HG03342 (cell line): ENCODE measurements around the gene OTOA.
"Not testable (repeated sequence)": the region's sequence is repeated elsewhere in the genome, so short reads cannot be mapped to it uniquely, and the experiment has no call there.

Experiments used
- ATAC-seq: cut with Tn5 transposase; IDR thresholded peaks from one replicate; pipeline ENCODE4 v1.9.1; 2021; ENCODE audit warnings: mild to moderate bottlenecking, moderate library complexity; ENCODE audit not compliant: unreplicated experiment

OTOA gene

GRCh38 chr16:21667575-21667974 lies 3.8 kb downstream of the OTOA start:
- ATAC-seq, result no peak

- ATAC-seq, result no peak
These were observed 9.7 kb downstream of the OTOA start for GRCh38 chr16:21673469-21673868.

GRCh38 chr16:21674456-21674855 lies 10.7 kb downstream of the OTOA start:
- not testable (repeated sequence) for ATAC-seq

DNA sequence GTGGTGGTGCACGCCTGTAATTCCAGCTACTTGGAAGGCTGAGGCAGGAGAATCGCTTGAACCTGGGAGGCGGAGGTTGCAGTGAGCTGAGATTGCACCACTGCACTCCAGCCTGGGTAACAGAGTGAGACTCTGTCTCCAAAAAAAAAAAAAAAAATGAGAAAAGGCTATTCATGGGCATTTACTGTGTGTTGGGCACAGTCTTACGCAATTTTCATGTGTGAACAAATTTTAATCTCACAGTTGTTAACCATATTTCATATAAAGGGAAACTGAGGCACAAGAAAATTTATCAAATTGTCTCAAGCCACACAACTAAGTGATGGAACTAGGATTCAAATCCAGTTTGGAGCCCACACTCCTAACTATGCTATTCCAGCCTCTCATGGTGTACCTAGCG lies 16.9 kb downstream of the OTOA start:
- not testable (repeated sequence) for ATAC-seq

DNA sequence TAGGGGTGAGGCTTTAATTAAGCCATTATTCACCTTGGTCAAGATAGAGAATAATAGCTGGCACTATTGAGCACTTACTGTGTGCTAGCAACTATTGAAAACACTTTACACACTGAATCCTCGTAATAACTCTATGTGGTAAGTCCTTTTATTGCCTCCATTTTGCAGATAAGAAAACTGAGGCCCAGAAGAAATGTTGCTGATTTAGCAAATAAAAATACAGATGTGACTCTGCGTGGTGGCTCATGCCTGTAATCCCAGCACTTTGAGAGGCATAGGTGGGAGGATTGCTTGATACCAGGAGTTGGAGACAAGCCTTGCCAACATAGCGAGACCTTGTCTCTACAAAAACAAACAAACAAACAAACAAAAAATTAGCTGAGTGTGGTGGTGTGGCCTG lies 19.4 kb downstream of the OTOA start:
- ATAC-seq, result no peak

DNA sequence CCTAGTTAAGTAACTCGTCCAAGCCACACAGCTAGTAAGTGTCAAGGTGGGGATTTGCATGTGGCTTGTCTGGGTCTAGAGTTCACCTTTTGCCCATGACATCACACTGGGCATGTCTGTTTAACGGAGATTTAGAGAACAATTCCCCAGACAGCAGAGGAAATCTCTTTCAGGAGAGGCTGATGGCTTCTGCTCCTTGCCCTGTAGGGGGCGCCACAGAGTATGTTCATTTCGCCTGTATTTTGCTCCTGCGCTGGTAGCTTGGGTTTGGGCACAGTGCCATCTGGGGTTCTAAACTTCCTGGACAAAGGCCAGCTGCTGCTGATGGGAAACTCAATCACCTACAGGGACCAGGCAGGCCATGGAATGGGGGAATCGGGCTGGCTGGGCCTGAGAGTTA lies 20.4 kb downstream of the OTOA start:
- ATAC-seq, result no peak

GRCh38 chr16:21685034-21685455 lies 21.3 kb downstream of the OTOA start:
- ATAC-seq, result no peak

- no peak for ATAC-seq
These were observed 25.3 kb downstream of the OTOA start for GRCh38 chr16:21689107-21689506.

DNA sequence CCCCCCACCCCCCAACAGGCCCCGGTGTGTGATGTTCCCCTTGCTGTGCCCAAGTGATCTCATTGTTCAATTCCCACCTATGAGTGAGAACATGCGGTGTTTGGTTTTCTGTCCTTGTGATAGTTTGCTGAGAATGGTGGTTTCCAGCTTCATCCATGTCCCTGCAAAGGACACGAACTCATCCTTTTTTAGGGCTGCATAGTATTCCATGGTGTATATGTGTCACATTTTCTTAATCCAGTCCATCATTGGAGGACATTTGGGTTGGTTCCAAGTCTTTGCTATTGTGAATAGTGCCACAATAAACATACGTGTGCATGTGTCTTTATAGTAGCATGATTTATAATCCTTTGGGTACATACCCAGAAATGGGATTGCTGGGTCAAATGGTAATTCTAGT lies 27.2 kb downstream of the OTOA start:
- ATAC-seq, result not testable (repeated sequence)

- no peak for ATAC-seq
These were observed 30.8 kb downstream of the OTOA start for GRCh38 chr16:21694609-21695008.

GRCh38 chr16:21697032-21697431 lies 33.3 kb downstream of the OTOA start:
- no peak for ATAC-seq

DNA sequence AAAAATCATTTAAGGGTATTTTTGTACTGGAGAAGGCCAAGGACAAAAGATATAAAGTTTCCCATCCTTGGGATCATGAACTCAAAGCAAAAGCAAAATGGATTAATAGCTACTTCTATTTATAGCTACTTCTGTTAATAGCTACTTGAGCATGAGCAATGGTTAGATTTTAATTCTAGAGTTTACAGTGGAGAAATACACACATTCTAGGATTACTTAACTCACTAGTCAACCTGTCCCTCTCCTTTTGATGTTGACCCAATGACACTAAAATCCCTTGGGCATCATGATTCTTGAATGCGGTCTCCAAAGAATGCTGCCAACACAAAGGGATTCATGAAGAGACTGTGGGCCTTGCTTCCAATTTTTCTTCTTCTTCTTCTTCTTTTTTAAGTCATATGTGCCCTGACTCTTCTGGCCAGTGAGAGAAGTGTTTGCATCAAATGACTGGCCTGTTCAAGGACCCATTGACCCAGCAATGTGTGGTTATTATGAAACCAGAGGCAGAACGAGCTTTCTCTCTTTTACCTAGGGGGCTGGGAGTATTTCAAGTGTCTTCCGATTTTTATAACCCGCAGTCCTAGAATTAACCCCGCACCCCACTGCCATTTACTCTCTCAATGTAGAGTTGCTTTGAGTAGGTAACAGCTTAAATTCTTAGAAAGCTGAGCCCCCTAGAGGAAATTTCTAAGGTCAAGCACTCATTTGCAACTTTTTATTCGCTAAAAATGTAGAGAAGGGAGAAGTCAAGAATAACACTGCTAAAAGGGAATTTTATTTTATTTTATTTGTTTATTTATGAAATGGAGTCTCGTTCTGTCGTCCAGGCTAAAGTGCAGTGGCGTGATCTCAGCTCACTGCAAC lies 34.6 kb downstream of the OTOA start:
- ATAC-seq, result no peak

- no peak for ATAC-seq
These were observed 37.5 kb downstream of the OTOA start for GRCh38 chr16:21701271-21701670.

DNA sequence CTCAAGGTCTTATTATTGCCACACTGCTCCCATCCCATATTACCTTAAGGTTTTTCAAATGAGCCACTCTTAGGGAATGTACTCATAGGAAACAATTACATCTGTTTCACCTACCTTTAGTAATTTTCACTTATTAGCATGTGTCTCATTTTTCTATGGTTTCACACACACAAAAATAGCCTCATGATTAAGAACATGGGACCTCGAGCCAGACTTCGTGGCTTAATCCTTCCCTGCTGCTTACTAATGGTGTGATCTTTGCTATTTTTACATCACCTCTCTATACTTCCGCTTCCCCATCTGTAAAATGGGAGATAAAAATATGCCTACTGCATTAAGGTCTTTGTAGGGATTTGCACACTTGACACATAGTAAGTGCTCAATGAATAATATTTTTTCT lies 38.5 kb downstream of the OTOA start:
- ATAC-seq, result no peak

DNA sequence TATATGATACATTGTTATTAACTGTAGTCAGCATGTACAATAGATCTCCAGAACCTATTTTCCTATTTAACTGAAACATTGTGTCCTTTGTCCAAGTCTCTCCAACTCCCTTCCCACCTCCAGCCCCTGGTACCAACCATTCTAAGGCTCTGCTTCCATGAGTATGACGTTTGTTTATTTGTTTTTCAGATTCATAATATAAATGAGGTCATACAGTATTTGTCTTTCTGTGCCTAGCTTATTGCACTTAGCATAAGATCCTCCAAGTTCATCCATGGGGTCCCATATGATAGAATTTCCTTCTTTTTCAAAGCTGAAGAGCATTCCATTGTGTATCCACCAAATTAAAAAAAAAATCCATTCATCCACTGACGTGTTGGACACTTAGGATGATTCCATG lies 39.4 kb downstream of the OTOA start:
- ATAC-seq, result no peak

GRCh38 chr16:21703589-21704174 lies 39.9 kb downstream of the OTOA start:
- no peak for ATAC-seq

DNA sequence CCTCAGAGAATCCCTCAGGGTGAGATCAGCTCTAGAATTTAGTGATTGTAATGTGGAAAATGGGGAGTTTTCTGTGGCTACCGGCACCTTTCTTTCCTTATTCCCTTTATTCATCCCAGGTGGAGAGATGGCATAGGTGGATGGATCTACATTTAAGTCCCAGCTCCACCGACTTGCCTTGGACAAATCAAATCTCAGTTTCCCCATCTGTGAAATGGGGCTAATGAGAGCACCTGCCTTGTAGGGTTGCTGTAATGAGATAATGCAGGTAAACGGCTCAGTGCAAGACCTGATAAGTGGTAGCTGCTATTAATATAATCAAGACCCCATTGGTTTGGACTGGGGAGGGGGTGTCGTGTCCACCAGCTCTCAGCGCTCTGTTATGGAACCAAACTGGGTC lies 40.5 kb downstream of the OTOA start:
- no peak for ATAC-seq

GRCh38 chr16:21704733-21705132 lies 41.0 kb downstream of the OTOA start:
- ATAC-seq, result no peak

DNA sequence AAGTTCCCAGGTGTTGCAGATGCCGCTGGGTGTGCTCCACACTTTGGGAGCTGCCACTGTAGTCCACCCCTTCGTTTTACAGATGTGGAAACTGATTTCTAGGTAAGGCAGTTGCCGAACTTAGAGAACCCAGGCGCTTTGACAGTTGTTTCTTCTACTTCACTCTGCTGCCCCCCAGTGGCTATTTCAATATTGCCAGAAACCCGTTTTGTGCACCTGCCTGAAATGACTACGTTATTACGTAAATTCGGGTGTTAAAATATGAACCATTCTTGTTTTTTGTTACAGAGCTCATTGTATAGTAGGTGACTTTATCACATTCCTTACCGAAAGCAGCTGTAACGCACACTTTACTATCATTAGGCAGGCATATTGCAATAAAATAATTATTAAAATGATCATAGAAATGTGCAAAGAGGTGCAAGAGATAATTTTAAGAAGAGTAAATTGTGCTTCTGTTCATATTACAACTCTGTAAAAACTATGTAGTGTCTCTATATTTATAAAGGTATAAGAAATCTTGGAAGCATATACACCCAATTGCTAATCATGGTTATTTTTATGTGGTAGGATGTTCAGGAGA lies 44.9 kb downstream of the OTOA start:
- no peak for ATAC-seq

DNA sequence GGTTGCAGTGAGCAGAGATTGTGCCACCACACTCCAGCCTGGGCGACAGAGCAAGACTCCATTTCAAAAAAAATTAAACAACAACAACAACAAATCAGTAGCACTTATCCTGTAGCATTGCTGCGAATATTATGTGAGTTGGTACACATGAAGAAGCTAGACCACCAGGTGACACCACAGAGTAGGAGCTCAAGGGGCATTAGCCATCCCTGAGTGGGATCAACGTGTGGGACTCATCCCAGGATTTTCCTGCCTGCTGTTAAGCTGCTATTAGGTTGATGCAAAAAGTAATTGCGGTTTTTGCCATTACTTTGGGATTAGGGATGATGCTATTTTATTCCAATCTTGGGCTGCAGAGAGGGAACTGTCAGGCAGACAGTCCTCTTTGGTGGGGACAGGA lies 47.2 kb downstream of the OTOA start:
- ATAC-seq, result no peak

GRCh38 chr16:21713549-21714368 lies 50.0 kb downstream of the OTOA start:
- ATAC-seq, result no peak

GRCh38 chr16:21714369-21714618 lies 50.5 kb downstream of the OTOA start:
- ATAC-seq, result not testable (repeated sequence)
